Right atrium auricular region (tissue), 2 donors: ENCODE results near the gene HMX3. TPM values are rescaled to one million over a fixed set of nuclear protein-coding genes. Genes with fewer than 3 reads are reported as not detected.

ENCODE experiments used
- DNase-seq: peaks from one replicate; pipeline ENCODE4 v3.0.0-alpha.2; 2019; ENCODE audit warnings: low spot score
- H3K27ac ChIP-seq, 2 donors: fragments of 200-600 bp; sonication (generic); 1 replicate in 1 of 2; 2 replicates in 1 of 2; pipeline ENCODE4 v1.5.1; 2016 to 2019
- H3K27me3 ChIP-seq, 2 donors: fragments of 200-600 bp; sonication (generic); one replicate each; pipeline versions ENCODE4 v1.5.1 to v1.6.0; 2017 to 2019
- H3K36me3 ChIP-seq: fragments of 200-600 bp; sonication (generic); one replicate; pipeline ENCODE4 v1.5.1; 2016
- H3K4me1 ChIP-seq, 2 donors: fragments of 200-600 bp; sonication (generic); one replicate each; pipeline versions ENCODE4 v1.5.1 to v1.6.0; 2017 to 2019
- H3K4me3 ChIP-seq, 2 donors: fragments of 200-600 bp; sonication (generic); 1 replicate in 1 of 2; 2 replicates in 1 of 2; pipeline ENCODE4 v1.5.1; 2017 to 2019; ENCODE audit warnings: mild to moderate bottlenecking in 1 of 2, moderate library complexity in 1 of 2
- H3K9me3 ChIP-seq, 2 donors: fragments of 200-600 bp; sonication (generic); one replicate each; pipeline ENCODE4 v1.5.1; 2019
- CTCF ChIP-seq, 2 donors: fragments of 200-600 bp; sonication (generic); IDR thresholded peaks; one replicate each; pipeline ENCODE4 v1.5.1; 2019; ENCODE audit warnings: antibody characterized with exemption in 2 of 2
- total RNA-seq, 2 donors: library from RNA; depleted of rRNA; stranded (reverse); fragments of >200 nt; gene quantifications; one replicate each; pipeline ENCODE4 v1.1.0, GENCODE V29; 2016

HMX3 gene
- total RNA-seq, 2 donors from 2014 or later, result not detected

GRCh38 chr10:123144697-123145541 lies 9.1 kb downstream of the HMX3 start:
- Histone ChIP-seq H3K4me1 (peaks cover 0 to 52% of the 10 kb centered on the region in 2 donors), H3K27ac (no peak overlapping the region), H3K36me3 (no peaks in the 10 kb centered on the region), H3K9me3 (no peaks in the 10 kb centered on the region), H3K27me3 (peaks cover 80 to 91% of the 10 kb centered on the region in 2 donors), H3K4me3 (no peak overlapping the region)
- no peak for TF ChIP-seq CTCF (IDR thresholded peaks at IDR 0.05)
- DNase-seq, result no peak

- H3K27ac ChIP-seq, result no peak overlapping the region
- H3K36me3 ChIP-seq, result no peaks in the 10 kb centered on the region
- H3K27me3 ChIP-seq, result peaks cover 80 to 91% of the 10 kb centered on the region in 2 donors
- peaks cover 0 to 54% of the 10 kb centered on the region in 2 donors for H3K4me1 ChIP-seq
- no peak for DNase-seq
- no peaks in the 10 kb centered on the region for H3K9me3 ChIP-seq
- TF ChIP-seq CTCF (IDR thresholded peaks at IDR 0.05), result no peak
- no peak overlapping the region for H3K4me3 ChIP-seq
Observed at GRCh38 chr10:123145542-123146012, 9.8 kb downstream of the HMX3 start.

GRCh38 chr10:123146013-123146893 lies 10.5 kb downstream of the HMX3 start:
- Histone ChIP-seq H3K36me3 (no peaks in the 10 kb centered on the region), H3K4me1 (peaks cover 0 to 61% of the 10 kb centered on the region in 2 donors), H3K9me3 (no peaks in the 10 kb centered on the region), H3K27ac (no peak overlapping the region), H3K27me3 (peaks cover 85 to 91% of the 10 kb centered on the region in 2 donors), H3K4me3 (no peak overlapping the region)
- TF ChIP-seq CTCF (IDR thresholded peaks at IDR 0.05), result no peak
- DNase-seq, result no peak

- Histone ChIP-seq H3K4me3 (no peak overlapping the region), H3K9me3 (no peaks in the 10 kb centered on the region), H3K27ac (no peak overlapping the region), H3K27me3 (peaks cover 86 to 91% of the 10 kb centered on the region in 2 donors), H3K36me3 (no peaks in the 10 kb centered on the region), H3K4me1 (peaks cover 0 to 64% of the 10 kb centered on the region in 2 donors)
- DNase-seq, result no peak
- TF ChIP-seq CTCF (IDR thresholded peaks at IDR 0.05), result no peak
Observed at GRCh38 chr10:123146894-123147634, 11.3 kb downstream of the HMX3 start.

- Histone ChIP-seq H3K4me3 (no peak within 1 kb of the TSS), H3K4me1 (peaks cover 0 to 58% of the 10 kb centered on the region in 2 donors)
Observed at GRCh38 chr10:123147635-123148413, 12.1 kb downstream of the HMX3 start, which contains the start of gene HMX2. Gene HMX2 (plus strand): TSS chr10:123148136. CDS start chr10:123148379, 243 bp downstream.

More at GRCh38 chr10:123147635-123148413, 12.1 kb downstream of the HMX3 start, which contains the start of gene HMX2:
- no peak for TF ChIP-seq CTCF (IDR thresholded peaks at IDR 0.05)
- H3K27ac ChIP-seq, result no peak within 1 kb of the TSS
- H3K9me3 ChIP-seq, result no peaks in the 10 kb centered on the region
- H3K36me3 ChIP-seq, result no peaks in the 10 kb centered on the region
- DNase-seq, result no peak
- H3K27me3 ChIP-seq, result peaks cover 88 to 89% of the 10 kb centered on the region in 2 donors
